GM18873 (cell line): ENCODE measurements around the gene ACOX1.
A peak's percentile ranks its signal among the peaks of the same experiment; 100 is the strongest.

ENCODE experiments used
- ATAC-seq: cut with Tn5 transposase; IDR thresholded peaks from one replicate; pipeline ENCODE4 v1.9.1; 2021; ENCODE audit warnings: mild to moderate bottlenecking, moderate library complexity, moderate number of reproducible peaks; ENCODE audit not compliant: unreplicated experiment, low FRiP score

The ACOX1 gene

GRCh38 chr17:75978938-75979704 is at the start of gene ACOX1, which contains the start of gene TEN1:
Gene ACOX1 (minus strand): TSS chr17:75979166. CDS start chr17:75979073, 93 bp downstream.
Gene TEN1 (plus strand): TSS chr17:75979240. CDS start chr17:75986193, 6,953 bp downstream.
- peak; percentile 80 for ATAC-seq

- ATAC-seq = no peak
Observed at GRCh38 chr17:76027159-76027839, 48.3 kb upstream of the ACOX1 start, which contains the start of gene EVPL. Gene EVPL (minus strand): TSS chr17:76027306. CDS start chr17:76027198, 108 bp downstream.

GRCh38 chr17:76026714-76027158 is 47.8 kb upstream of the ACOX1 start:
- ATAC-seq = no peak

GRCh38 chr17:76025294-76025693 is 46.3 kb upstream of the ACOX1 start:
- ATAC-seq = no peak

GRCh38 chr17:76024353-76024752 is 45.4 kb upstream of the ACOX1 start:
- no peak for ATAC-seq

GRCh38 chr17:76023900-76024237 is 44.9 kb upstream of the ACOX1 start:
- ATAC-seq = no peak

GRCh38 chr17:76022973-76023899 is 44.3 kb upstream of the ACOX1 start:
- no peak for ATAC-seq

GRCh38 chr17:76022285-76022684 is 43.3 kb upstream of the ACOX1 start:
- ATAC-seq = no peak

GRCh38 chr17:76019833-76020467 is 41.0 kb upstream of the ACOX1 start:
- ATAC-seq = no peak

- ATAC-seq = no peak
Observed at GRCh38 chr17:76018801-76019200, 39.8 kb upstream of the ACOX1 start.

GRCh38 chr17:76018340-76018680 is 39.3 kb upstream of the ACOX1 start:
- no peak for ATAC-seq

- no peak for ATAC-seq
Observed at GRCh38 chr17:76017481-76018339, 38.7 kb upstream of the ACOX1 start.

GRCh38 chr17:76014925-76015261 is 35.9 kb upstream of the ACOX1 start:
- ATAC-seq = no peak

- ATAC-seq = no peak
Observed at GRCh38 chr17:76014100-76014924, 35.3 kb upstream of the ACOX1 start.

GRCh38 chr17:76013377-76013932 is 34.5 kb upstream of the ACOX1 start:
- no peak for ATAC-seq

GRCh38 chr17:76011951-76012350 is 33.0 kb upstream of the ACOX1 start:
- no peak for ATAC-seq

GRCh38 chr17:76009969-76010661 is 31.1 kb upstream of the ACOX1 start:
- no peak for ATAC-seq

GRCh38 chr17:76009447-76009846 is 30.5 kb upstream of the ACOX1 start:
- no peak for ATAC-seq
